Measurements from ENCODE around the gene PCDH9.

- TF ChIP-seq FOXP2 (optimal IDR thresholded peaks at IDR 0.05; ENCODE audit: control extremely low read depth, extremely low read length, insufficient read depth), result no peak
- TF ChIP-seq POLR2AphosphoS5 (IDR thresholded peaks at IDR 0.05; ENCODE audit: borderline replicate concordance, low read depth, low read length), result no peak
- TF ChIP-seq EZH2 (IDR thresholded peaks at IDR 0.05), result no peak
Measured at GRCh38 chr13:67120872-67121531, 109.1 kb downstream of the PCDH9 start.
